Stomach (tissue), 9 donors: Measurements from ENCODE around the gene DDX46. TPM values are rescaled to one million over a fixed set of nuclear protein-coding genes. Genes with fewer than 3 reads are reported as not detected.

Experiments used
- DNase-seq, 2 donors: peaks; one replicate each; pipeline versions ENCODE4 v3.0.0 to v3.0.0-alpha.2; 2013 to 2019
- H3K27ac ChIP-seq, 5 donors: fragments of 200-600 bp in 4 of 5; sonication (generic) in 4 of 5; one replicate each; pipeline ENCODE4 v1.5.1; 2013 to 2019; ENCODE audit warnings: mild to moderate bottlenecking in 1 of 5, moderate library complexity in 1 of 5
- H3K27me3 ChIP-seq, 3 donors: fragments of 200-600 bp; sonication (generic); one replicate each; pipeline ENCODE4 v1.5.1; 2017 to 2019; ENCODE audit warnings: mixed run types in 1 of 3
- H3K36me3 ChIP-seq, 4 donors: fragments of 200-600 bp; sonication (generic); 1 replicate in 3 of 4; 2 replicates in 1 of 4; pipeline ENCODE4 v1.5.1; 2016 to 2019
- H3K4me1 ChIP-seq, 4 donors: fragments of 200-600 bp; sonication (generic); one replicate each; pipeline ENCODE4 v1.5.1; 2016 to 2019
- H3K4me3 ChIP-seq, 4 donors: fragments of 200-600 bp; sonication (generic) in 3 of 4; one replicate each; pipeline ENCODE4 v1.5.1; 2016 to 2019; ENCODE audit warnings: mild to moderate bottlenecking in 1 of 4
- H3K9me3 ChIP-seq, 4 donors: fragments of 200-600 bp; sonication (generic); one replicate each; pipeline ENCODE4 v1.5.1; 2016 to 2019
- EP300 ChIP-seq: sonication (generic); formaldehyde crosslinking; IDR thresholded peaks from one replicate; pipeline ENCODE4 v1.6.1; 2017; ENCODE audit warnings: antibody characterized with exemption
- POLR2A ChIP-seq, 4 donors: fragments of 450-650 bp; IDR thresholded peaks; one replicate each; pipeline ENCODE4 v1.6.1; 2016; ENCODE audit warnings: antibody characterized with exemption in 4 of 4, control low read depth in 2 of 4, mild to moderate bottlenecking in 1 of 4, moderate library complexity in 1 of 4
- POLR2AphosphoS5 ChIP-seq, 3 donors: sonication (generic); formaldehyde crosslinking; IDR thresholded peaks; one replicate each; pipeline ENCODE4 v1.6.1; 2016; ENCODE audit warnings: antibody characterized with exemption in 3 of 3
- WGBS, 5 donors: extraction: QIAGEN DNeasy Blood & Tissue Kit in 3 of 5; methylation state at CpG; one replicate each; pipeline versions ENCODE4 v1.1.5 to v1.1.7; 2013 to 2018; 5-methylcytosine and 5-hydroxymethylcytosine counted together
- intact Hi-C: fragments of 100-400 bp; cut with DNase I; formaldehyde crosslinking; loops from one replicate; pipeline ENCODE4 v1.15.1; 2023; ENCODE audit warnings: low total_unique reads
- polyA plus RNA-seq, 3 donors: library from polyadenylated mRNA; stranded (reverse); fragments of 200-250 nt; gene quantifications; one replicate each; pipeline ENCODE4 v1.2.3, GENCODE V29; 2013
- total RNA-seq, 5 donors: library from RNA; depleted of rRNA; stranded (reverse); fragments of >200 nt; gene quantifications; one replicate each; pipeline versions ENCODE4 v1.1.0 to v1.2.3, GENCODE V29; 2014 to 2016
- TF ChIP-seq, protein P1 (sequence below), 7 experiments: fragments of 450-650 bp in 4 of 7; fragments of 200-600 bp in 3 of 7; sonication (generic) in 3 of 7; IDR thresholded peaks; one replicate each; pipeline ENCODE4 v1.5.1; 2016 to 2019; ENCODE audit warnings: antibody characterized with exemption in 7 of 7, control low read depth in 2 of 7, mild to moderate bottlenecking in 1 of 7
- donor health status: healthy with polysubstance abuse.
- donor health status: Bipolar disorder and iron deficiency.
- donor health status: healthy.

Gene DDX46
- total and polyA plus RNA-seq, 8 donors = 10.0 to 64.6 (median 32.7) TPM

DNA sequence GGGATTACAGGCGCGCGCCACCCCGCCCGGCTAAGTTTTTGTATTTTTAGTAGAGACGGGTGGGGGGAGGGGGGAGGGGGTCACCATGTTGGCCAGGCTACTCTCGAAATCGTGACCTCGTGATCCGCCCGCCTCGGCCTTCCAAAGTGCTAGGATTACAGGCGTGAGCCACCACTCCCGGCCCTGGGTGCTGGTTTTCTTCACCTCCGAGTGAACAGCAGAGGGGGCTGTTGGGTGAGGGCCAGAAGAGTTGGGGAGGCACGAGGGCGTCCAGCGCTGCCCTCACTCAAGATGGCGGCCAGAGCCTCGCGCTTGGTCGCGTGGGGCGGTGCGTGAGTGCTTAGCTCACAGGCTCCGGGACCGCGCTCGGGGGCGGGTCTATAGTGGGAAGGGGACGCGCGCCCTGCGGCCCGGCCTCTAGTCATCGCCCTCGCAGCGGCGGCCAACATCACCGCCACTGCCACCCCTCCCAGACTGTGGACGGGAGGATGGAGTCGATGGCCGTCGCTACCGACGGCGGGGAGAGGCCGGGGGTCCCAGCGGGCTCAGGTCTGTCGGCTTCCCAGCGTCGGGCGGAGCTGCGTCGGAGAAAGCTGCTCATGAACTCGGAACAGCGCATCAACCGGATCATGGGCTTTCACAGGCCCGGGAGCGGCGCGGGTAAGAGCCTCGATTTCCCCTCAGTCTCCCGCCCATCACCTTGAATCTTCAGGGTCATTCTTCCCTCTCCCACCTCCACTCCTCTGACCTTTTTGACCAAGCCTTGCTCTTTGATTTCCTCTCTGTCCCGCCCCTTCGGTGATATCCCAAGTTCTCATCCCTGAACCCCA, 20.2 kb upstream of the DDX46 start, which contains the start of gene CAMLG:
Gene CAMLG, plus strand, starts transcription at position 416 of the 830 bp plus-strand sequence. Its CDS starts 73 bp downstream, at position 489.
- peak within 1 kb of the TSS; percentile 68 to 84 (median 74) for H3K4me3 ChIP-seq
- TF ChIP-seq, protein P1, sequence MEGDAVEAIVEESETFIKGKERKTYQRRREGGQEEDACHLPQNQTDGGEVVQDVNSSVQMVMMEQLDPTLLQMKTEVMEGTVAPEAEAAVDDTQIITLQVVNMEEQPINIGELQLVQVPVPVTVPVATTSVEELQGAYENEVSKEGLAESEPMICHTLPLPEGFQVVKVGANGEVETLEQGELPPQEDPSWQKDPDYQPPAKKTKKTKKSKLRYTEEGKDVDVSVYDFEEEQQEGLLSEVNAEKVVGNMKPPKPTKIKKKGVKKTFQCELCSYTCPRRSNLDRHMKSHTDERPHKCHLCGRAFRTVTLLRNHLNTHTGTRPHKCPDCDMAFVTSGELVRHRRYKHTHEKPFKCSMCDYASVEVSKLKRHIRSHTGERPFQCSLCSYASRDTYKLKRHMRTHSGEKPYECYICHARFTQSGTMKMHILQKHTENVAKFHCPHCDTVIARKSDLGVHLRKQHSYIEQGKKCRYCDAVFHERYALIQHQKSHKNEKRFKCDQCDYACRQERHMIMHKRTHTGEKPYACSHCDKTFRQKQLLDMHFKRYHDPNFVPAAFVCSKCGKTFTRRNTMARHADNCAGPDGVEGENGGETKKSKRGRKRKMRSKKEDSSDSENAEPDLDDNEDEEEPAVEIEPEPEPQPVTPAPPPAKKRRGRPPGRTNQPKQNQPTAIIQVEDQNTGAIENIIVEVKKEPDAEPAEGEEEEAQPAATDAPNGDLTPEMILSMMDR (IDR thresholded peaks at IDR 0.05) = peak in 3 of 7 experiments; percentile 29 to 65 (median 31)
- TF ChIP-seq EP300 (no peak), POLR2A (IDR thresholded peaks at IDR 0.05) (peak in 2 of 4 donors; percentile 84 to 88), POLR2AphosphoS5 (IDR thresholded peaks at IDR 0.05) (peak; percentile 95 to 98 (median 96))
- no peaks in the 10 kb centered on the region for H3K9me3 ChIP-seq
- no peaks in the 10 kb centered on the region for H3K27me3 ChIP-seq
- DNase-seq = peak; percentile 99 to 100
- H3K27ac ChIP-seq = peak within 1 kb of the TSS; percentile 90 to 95 (median 93)
- H3K4me1 ChIP-seq = peaks cover 11 to 46% (median 25%) of the 10 kb centered on the region in 4 donors
- 0% methylated on average over 49 to 66 of the region's 66 CpGs for WGBS, 5 donors
- intact Hi-C loops = no loop called here
- peaks cover 0 to 21% (median 9%) of the 10 kb centered on the region in 4 donors for H3K36me3 ChIP-seq

DNA sequence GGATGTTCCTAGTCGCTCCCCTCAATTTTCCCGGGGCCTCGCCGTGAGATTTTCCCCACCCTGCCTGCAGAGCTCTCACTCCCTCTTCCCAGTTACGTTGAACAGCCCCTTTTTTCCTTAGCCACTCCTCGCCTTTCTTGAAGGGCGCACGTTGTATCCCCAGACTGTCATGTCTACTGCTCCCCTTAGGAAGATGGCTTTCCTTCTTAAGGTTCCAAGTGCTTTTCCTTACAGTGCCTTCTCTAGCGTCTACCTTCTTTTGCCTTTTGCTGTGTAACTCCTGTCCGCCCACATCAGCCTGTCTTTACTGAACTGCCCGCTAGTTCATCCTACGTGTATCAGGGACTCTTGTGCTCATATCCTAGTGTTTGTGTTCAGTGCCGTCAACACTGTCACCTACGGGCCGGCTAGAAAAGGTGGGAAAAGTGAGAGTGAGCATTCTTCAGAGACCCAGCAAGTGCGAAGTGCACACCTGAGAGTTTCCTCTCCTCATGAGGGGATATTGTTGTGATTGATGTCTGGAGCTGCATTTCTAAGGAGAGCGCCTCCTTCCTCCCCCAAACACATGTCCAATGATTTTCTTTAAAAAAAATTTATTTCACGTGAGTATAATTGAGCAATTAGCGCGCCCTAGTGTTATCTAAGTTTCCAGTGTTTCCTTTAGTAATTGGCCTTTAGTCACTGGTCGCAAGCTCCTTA, 19.5 kb upstream of the DDX46 start:
- intact Hi-C loops = no loop called here
- Histone ChIP-seq H3K36me3 (peaks cover 0 to 24% (median 16%) of the 10 kb centered on the region in 4 donors), H3K27ac (peak overlapping the region; percentile 90 to 95 (median 93)), H3K9me3 (no peaks in the 10 kb centered on the region), H3K4me1 (peaks cover 11 to 46% (median 25%) of the 10 kb centered on the region in 4 donors), H3K27me3 (no peaks in the 10 kb centered on the region), H3K4me3 (peak overlapping the region; percentile 68 to 84 (median 74))
- DNase-seq = peak in 1 of 2 donors; percentile 77
- TF ChIP-seq EP300 (no peak), POLR2AphosphoS5 (IDR thresholded peaks at IDR 0.05) (no peak)
- TF ChIP-seq, protein P1 (IDR thresholded peaks at IDR 0.05) = peak in 1 of 7 experiments; percentile 11
- WGBS, 5 donors = 1 to 3% (median 2%) methylated on average over 21 of the region's 21 CpGs

- Histone ChIP-seq H3K36me3 (peaks cover 0 to 26% (median 23%) of the 10 kb centered on the region in 4 donors), H3K9me3 (no peaks in the 10 kb centered on the region), H3K4me3 (no peak overlapping the region), H3K4me1 (peaks cover 11 to 46% (median 25%) of the 10 kb centered on the region in 4 donors), H3K27ac (no peak overlapping the region), H3K27me3 (no peaks in the 10 kb centered on the region)
- TF ChIP-seq EP300 = no peak
- no peak for TF ChIP-seq POLR2A (IDR thresholded peaks at IDR 0.05)
- no peak for TF ChIP-seq POLR2AphosphoS5 (IDR thresholded peaks at IDR 0.05)
- TF ChIP-seq, protein P1 (IDR thresholded peaks at IDR 0.05) = no peak
- WGBS, 5 donors = 84 to 91% (median 86%) methylated on average over 11 of the region's 11 CpGs
- no peak for DNase-seq
- intact Hi-C loops = no loop called here
These were observed 17.5 kb upstream of the DDX46 start for GRCh38 chr5:134741052-134741451.

- no peak for DNase-seq
- Histone ChIP-seq H3K9me3 (no peaks in the 10 kb centered on the region), H3K4me1 (peaks cover 11 to 44% (median 25%) of the 10 kb centered on the region in 4 donors), H3K4me3 (no peak overlapping the region), H3K27ac (no peak overlapping the region), H3K27me3 (no peaks in the 10 kb centered on the region), H3K36me3 (peaks cover 0 to 29% (median 23%) of the 10 kb centered on the region in 4 donors)
- intact Hi-C loops = no loop called here
- no peak for TF ChIP-seq POLR2A (IDR thresholded peaks at IDR 0.05)
- no peak for TF ChIP-seq EP300
- TF ChIP-seq, protein P1 (IDR thresholded peaks at IDR 0.05) = no peak
- TF ChIP-seq POLR2AphosphoS5 (IDR thresholded peaks at IDR 0.05) = no peak
- 93 to 96% (median 93%) methylated on average over 2 of the region's 2 CpGs for WGBS, 5 donors
These were observed 16.4 kb upstream of the DDX46 start for GRCh38 chr5:134742134-134742533.
